ENCODE data around the gene ATP8B1.

The ATP8B1 gene

DNA sequence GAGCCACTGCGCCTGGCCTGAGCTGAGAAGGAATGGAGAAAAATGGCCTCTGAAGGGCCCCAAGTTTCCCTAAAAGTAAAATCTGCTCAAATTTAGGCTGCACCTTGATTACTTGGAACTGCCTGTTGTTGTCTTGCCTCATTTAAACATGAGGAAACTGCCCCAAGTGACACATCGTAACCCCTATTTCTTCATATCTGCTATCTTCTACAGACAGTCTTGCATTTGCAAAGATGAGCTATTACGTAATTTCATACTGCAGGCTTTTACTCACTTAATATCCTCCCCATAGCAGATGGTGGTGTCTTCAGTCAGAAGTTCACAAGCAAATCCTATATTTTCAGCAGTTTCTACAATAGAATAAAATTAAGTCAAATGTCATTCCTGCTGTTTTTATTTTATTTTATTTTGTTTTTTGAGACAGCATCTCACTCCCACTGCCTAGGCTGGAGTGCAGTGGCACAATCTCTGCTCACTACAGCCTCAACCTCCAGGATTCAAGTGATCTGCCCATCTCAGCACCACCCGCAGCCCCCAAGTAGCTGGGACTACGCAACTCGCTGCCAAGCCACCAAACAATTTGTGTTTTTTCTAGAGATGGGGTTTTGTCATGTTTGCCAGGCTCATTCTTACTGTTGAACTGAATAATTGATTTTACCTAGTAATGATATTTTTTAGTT, 136.2 kb downstream of the ATP8B1 start:
- peaks cover 97% of the 10 kb centered on the region for H3K79me2 ChIP-seq (ENCODE audit: insufficient read depth, low read length)
- H3F3A ChIP-seq (ENCODE audit: insufficient read depth), result no peaks in the 10 kb centered on the region
- peaks cover under 1% of the 10 kb centered on the region; the same call in 1 of the 2 replicates for H3K9me3 ChIP-seq (ENCODE audit: insufficient read depth, low read length)
- H3K9me2 ChIP-seq (replicated peaks; ENCODE audit: insufficient read depth, low read length), result no peaks in the 10 kb centered on the region
- H3K27me3 ChIP-seq (ENCODE audit: low read length), result no peaks in the 10 kb centered on the region
- no peak overlapping the region for H3K4me3 ChIP-seq (ENCODE audit: insufficient read depth, low read length, poor library complexity, severe bottlenecking)
- H3K9ac ChIP-seq (ENCODE audit: low read length), result no peak overlapping the region
- H4K20me1 ChIP-seq (ENCODE audit: low read depth, low read length), result peaks cover 7% of the 10 kb centered on the region; the same call in 1 of the 2 replicates
- 0 out of 2 replicates have a peak, but pooled peaks cover 1% of the 10 kb centered on the region for H3K36me3 ChIP-seq (ENCODE audit: low read length)
- no peak overlapping the region for H2AFZ ChIP-seq (ENCODE audit: low read depth, low read length, severe bottlenecking)
- no peak overlapping the region for H3K4me2 ChIP-seq (ENCODE audit: low read depth, low read length, poor library complexity, severe bottlenecking)
- H3K27ac ChIP-seq (ENCODE audit: low read depth, low read length), result no peak overlapping the region
- TF ChIP-seq, protein P1, sequence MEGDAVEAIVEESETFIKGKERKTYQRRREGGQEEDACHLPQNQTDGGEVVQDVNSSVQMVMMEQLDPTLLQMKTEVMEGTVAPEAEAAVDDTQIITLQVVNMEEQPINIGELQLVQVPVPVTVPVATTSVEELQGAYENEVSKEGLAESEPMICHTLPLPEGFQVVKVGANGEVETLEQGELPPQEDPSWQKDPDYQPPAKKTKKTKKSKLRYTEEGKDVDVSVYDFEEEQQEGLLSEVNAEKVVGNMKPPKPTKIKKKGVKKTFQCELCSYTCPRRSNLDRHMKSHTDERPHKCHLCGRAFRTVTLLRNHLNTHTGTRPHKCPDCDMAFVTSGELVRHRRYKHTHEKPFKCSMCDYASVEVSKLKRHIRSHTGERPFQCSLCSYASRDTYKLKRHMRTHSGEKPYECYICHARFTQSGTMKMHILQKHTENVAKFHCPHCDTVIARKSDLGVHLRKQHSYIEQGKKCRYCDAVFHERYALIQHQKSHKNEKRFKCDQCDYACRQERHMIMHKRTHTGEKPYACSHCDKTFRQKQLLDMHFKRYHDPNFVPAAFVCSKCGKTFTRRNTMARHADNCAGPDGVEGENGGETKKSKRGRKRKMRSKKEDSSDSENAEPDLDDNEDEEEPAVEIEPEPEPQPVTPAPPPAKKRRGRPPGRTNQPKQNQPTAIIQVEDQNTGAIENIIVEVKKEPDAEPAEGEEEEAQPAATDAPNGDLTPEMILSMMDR (IDR thresholded peaks at IDR 0.05; ENCODE audit: insufficient read depth, low read length, poor library complexity, severe bottlenecking), result no peak
- TF ChIP-seq EZH2phosphoT487 (conservative IDR thresholded peaks at IDR 0.05; ENCODE audit: low read length), result no peak

DNA sequence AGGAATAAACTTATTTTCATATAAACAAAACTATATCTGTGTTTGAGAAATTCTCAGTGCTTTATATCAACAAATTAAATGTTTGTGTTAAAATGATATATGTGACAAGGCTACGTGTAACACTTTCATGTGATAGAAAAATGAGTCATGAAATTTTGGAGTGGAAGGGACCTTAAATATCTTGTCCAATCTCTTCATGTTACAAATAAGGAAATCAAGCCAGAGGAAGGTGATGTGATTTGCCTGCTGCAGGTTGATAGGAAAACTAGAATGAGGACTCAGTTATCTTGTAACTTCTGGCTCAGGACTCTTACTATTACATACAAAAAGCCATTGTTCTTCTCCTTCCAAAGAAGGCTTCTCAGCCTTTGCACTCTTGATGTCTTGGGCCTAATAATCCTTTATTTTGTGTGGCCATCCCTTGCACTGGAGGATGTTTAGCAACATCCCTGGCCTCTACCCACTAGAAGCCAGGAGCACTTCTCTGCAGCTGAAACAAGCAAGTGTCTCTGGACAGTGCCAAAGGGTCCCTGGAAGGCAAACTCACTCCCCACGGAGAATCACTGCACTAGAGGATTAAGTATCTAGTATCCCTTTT, 138.4 kb downstream of the ATP8B1 start:
- Histone ChIP-seq H3K27me3 (ENCODE audit: low read length) (no peaks in the 10 kb centered on the region), H3K9ac (ENCODE audit: low read length) (no peak overlapping the region), H3F3A (ENCODE audit: insufficient read depth) (no peaks in the 10 kb centered on the region), H3K9me3 (ENCODE audit: insufficient read depth, low read length) (no peaks in the 10 kb centered on the region), H3K4me2 (ENCODE audit: low read depth, low read length, poor library complexity, severe bottlenecking) (no peak overlapping the region), H3K36me3 (ENCODE audit: low read length) (no peaks in the 10 kb centered on the region), H2AFZ (ENCODE audit: low read depth, low read length, severe bottlenecking) (no peak overlapping the region), H3K4me3 (ENCODE audit: insufficient read depth, low read length, poor library complexity, severe bottlenecking) (no peak overlapping the region), H4K20me1 (ENCODE audit: low read depth, low read length) (peaks cover 7% of the 10 kb centered on the region; the same call in 1 of the 2 replicates), H3K79me2 (ENCODE audit: insufficient read depth, low read length) (peaks cover 96% of the 10 kb centered on the region), H3K27ac (ENCODE audit: low read depth, low read length) (no peak overlapping the region), H3K9me2 (replicated peaks; ENCODE audit: insufficient read depth, low read length) (no peaks in the 10 kb centered on the region)
- TF ChIP-seq, protein P1 (IDR thresholded peaks at IDR 0.05; ENCODE audit: insufficient read depth, low read length, poor library complexity, severe bottlenecking), result no peak
- TF ChIP-seq EZH2phosphoT487 (conservative IDR thresholded peaks at IDR 0.05; ENCODE audit: low read length), result no peak

DNA sequence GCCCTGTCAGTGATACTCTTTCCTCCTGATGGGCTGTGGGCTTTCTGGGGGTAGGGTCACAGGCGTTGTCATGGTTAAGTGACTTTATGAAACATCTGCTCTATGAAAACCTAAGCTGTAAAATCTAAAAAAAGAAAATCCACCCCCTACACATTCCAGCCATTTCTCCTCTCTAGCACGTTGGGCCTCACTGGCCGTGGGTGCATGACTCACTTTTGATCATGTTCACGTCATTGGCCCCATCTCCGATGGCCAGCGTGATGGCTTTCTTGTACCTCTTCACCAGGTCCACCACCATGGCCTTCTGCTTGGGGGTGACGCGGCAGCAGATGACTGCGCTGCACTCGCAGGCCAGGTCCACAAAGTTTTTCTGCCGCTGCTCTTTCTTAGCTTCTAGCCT, 142.2 kb downstream of the ATP8B1 start:
- Histone ChIP-seq H2AFZ (ENCODE audit: low read depth, low read length, severe bottlenecking) (no peak overlapping the region), H3K4me2 (ENCODE audit: low read depth, low read length, poor library complexity, severe bottlenecking) (no peak overlapping the region), H3K9ac (ENCODE audit: low read length) (no peak overlapping the region), H3F3A (ENCODE audit: insufficient read depth) (no peaks in the 10 kb centered on the region), H3K9me2 (replicated peaks; ENCODE audit: insufficient read depth, low read length) (no peaks in the 10 kb centered on the region), H3K27me3 (ENCODE audit: low read length) (no peaks in the 10 kb centered on the region), H3K79me2 (ENCODE audit: insufficient read depth, low read length) (peaks cover 96% of the 10 kb centered on the region), H3K27ac (ENCODE audit: low read depth, low read length) (no peak overlapping the region), H3K4me3 (ENCODE audit: insufficient read depth, low read length, poor library complexity, severe bottlenecking) (no peak overlapping the region), H3K36me3 (ENCODE audit: low read length) (0 out of 2 replicates have a peak, but pooled peaks cover 2% of the 10 kb centered on the region), H4K20me1 (ENCODE audit: low read depth, low read length) (peaks cover 7% of the 10 kb centered on the region; the same call in 1 of the 2 replicates), H3K9me3 (ENCODE audit: insufficient read depth, low read length) (0 out of 2 replicates have a peak, but pooled peaks cover 1% of the 10 kb centered on the region)
- TF ChIP-seq, protein P1 (IDR thresholded peaks at IDR 0.05; ENCODE audit: insufficient read depth, low read length, poor library complexity, severe bottlenecking), result no peak
- no peak for TF ChIP-seq EZH2phosphoT487 (conservative IDR thresholded peaks at IDR 0.05; ENCODE audit: low read length)

All from SU-DHL-6 (cell line).